B cell (primary cell): Measurements from ENCODE around the gene EPSTI1.

Source experiments
- EZH2 ChIP-seq: IDR thresholded peaks from 2 replicates; pipeline ENCODE4 v1.6.1; 2012; ENCODE audit warnings: borderline replicate concordance, low read depth, mild to moderate bottlenecking, moderate library complexity, low read length; ENCODE audit not compliant: insufficient read depth, poor library complexity, severe bottlenecking
- TF ChIP-seq, protein P1 (sequence below): fragments of 200-600 bp; IDR thresholded peaks from one replicate; pipeline ENCODE4 v1.8.0; 2022; ENCODE audit warnings: antibody characterized with exemption, mild to moderate bottlenecking

DNA sequence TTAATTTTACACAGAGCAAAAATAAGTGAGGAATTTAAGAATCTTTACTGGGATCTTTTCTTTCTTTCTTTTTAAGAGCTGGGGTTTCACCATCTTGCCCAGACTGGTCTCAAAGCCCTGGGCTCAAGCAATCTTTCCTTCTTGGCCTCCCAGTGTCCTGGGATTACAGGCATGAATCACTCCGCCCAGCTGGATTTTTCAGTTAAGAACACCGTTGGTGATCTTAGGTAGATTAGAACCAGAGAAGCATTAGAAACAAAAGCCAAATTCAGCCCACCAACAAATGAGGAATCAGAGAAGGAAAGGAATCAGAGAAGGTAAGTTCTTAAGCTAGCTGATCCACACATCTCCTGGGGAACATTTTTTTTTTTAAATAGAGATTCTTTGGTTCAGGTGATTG, 34.2 kb downstream of the EPSTI1 start:
- TF ChIP-seq, protein P1, sequence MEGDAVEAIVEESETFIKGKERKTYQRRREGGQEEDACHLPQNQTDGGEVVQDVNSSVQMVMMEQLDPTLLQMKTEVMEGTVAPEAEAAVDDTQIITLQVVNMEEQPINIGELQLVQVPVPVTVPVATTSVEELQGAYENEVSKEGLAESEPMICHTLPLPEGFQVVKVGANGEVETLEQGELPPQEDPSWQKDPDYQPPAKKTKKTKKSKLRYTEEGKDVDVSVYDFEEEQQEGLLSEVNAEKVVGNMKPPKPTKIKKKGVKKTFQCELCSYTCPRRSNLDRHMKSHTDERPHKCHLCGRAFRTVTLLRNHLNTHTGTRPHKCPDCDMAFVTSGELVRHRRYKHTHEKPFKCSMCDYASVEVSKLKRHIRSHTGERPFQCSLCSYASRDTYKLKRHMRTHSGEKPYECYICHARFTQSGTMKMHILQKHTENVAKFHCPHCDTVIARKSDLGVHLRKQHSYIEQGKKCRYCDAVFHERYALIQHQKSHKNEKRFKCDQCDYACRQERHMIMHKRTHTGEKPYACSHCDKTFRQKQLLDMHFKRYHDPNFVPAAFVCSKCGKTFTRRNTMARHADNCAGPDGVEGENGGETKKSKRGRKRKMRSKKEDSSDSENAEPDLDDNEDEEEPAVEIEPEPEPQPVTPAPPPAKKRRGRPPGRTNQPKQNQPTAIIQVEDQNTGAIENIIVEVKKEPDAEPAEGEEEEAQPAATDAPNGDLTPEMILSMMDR, result no peak
- TF ChIP-seq EZH2, result no peak
